Stimulated activated CD8-positive, alpha-beta memory T cell treated with anti-CD3 and anti-CD28 coated beads, Interleukin-7, amount 100 ng/mL, for 24 hours (primary cell): ENCODE data around the gene ST3GAL4.

Experiments used
- DNase-seq: peaks from one replicate; pipeline ENCODE4 v3.0.0-alpha.2; 2020; ENCODE audit warnings: low read depth

The ST3GAL4 gene

DNA sequence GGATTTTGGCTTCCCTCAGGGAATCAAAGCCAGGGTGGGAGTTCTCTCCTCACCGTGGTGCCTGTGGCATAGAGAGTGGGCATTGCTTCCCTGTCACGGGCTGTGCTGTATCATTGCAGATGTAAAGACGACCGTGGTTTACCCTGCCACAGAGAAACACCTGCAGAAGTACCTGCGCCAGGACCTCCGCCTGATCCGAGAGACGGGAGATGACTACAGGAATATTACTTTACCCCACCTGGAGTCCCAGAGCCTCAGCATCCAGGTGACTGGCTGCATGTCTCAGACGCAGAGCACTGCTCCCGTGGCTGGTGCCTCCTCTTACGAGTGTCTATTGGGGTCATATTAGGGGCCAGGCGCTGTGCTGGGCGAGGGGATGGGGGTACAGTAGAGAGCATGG is 24.2 kb upstream of the ST3GAL4 start:
- no peak for DNase-seq

- no peak for DNase-seq
These were observed 23.2 kb upstream of the ST3GAL4 start for GRCh38 chr11:126332221-126332711.

GRCh38 chr11:126333142-126333541 is 22.3 kb upstream of the ST3GAL4 start:
- DNase-seq = no peak

DNA sequence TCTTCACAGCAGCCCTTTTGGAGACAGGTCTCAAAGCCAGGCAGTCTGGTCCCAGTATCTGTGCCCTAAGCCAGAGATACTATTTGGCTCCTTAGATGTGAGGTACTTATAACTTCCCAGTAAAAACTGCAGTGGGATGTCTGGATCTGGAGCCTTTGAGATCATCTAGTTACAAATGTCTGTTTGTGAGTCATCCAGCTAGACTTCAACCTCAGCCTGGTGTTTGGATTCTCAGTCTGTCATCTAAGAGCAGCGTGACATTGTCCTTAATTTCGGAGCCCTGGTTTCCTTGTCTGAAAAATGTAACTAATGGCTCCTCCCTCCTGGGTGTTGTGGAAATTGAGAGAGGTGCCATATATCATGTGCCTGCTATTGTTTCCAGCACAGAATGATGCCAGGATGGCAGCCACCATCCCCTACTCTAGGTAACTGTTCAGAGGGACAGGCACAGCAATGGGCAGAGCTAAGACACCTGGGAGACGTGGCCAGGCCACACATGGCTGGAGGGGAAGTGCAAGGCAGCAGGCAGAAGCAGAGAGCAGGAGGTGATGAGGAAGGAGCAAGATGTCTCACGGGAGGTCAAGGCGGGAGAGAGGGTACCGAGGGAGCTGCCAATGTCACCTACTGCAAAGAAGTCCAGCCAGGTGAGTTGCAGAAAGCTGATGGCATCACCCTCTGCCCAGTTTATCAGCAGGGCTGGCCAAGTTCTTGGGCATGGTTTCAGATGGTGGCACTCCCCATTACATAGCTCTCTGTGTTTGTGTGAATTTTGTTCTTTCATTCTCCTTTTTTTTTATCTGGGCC is 20.6 kb upstream of the ST3GAL4 start:
- no peak for DNase-seq

GRCh38 chr11:126335463-126335760 is 20.1 kb upstream of the ST3GAL4 start:
- no peak for DNase-seq

DNA sequence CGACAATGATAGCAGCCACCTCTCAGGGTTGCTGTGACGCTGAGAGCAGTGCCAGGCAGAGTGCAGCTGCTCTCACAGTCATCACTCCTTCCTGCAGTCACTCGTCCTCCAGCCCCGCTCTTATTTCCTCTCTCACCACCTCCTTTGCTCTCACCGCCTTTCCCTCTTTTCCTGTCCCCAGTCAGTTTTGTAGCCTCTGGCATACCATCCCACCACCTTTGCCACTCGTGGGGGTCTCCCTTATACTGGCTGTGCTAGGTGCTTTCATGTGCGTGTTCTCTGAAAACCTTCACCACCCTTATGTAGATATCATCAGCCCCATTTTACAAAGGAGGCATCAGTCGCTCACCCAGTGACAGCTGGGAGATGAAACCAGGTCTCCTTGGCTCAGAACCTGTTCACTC is 19.3 kb upstream of the ST3GAL4 start:
- no peak for DNase-seq

DNA sequence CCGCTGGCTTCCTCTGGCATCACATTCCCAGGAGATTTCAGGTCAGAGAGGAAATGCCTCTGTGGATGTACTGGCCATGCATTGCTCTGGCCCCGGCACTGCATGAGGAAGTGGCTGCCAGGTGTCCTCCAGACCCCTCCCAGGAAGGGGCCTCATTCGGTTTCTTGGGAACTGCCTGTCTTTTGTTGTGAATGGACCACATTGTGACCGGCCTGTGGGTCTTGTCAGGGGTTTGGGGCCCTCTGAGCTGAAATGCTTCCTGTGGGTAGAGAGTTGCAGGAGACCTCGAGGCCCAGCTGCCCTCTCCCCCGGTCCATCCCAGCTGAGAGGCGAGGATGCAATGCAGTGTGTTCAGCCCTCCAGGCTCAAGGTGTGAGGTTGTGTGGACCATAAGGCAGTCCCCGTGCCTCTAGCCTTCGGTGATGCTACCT is 18.8 kb upstream of the ST3GAL4 start:
- no peak for DNase-seq

- DNase-seq = no peak
These were observed 18.4 kb upstream of the ST3GAL4 start for GRCh38 chr11:126337126-126337473.

DNA sequence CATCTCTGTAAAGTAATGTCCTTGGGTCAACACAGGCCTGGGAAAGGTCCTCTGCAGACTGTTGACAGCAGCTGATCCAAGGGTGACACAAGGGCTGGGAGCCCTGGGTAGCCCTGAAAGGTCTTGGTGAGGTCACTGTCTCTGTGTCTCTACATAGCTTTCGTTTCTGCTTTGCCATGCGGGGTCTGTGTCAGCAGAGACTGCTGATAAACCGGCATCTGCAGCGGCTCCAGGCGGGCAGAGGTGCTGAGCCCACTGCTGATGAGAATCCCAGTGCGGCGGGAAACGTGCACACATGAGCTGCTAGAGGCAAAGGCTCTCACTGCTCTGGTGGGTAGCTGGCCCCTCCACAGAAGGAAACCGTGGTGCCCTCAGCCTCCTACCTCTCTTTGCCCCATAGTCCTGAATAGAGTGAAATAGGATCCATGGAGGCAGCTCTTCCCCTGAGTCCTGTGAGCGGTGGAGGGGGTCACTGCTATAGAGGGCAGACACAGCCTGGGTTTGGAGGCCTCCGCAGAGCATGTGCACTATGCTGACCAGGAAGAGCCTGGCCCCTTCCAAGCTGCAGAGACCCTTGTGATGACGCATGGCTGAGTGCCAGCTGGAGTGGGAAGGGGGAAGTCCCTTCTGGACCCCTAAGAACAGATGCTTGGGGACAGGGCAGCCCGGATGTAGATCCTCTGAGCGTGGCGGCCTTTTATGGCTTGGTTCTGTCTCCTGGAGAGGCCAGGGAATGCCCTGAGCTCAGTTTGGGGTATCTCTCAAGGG is 17.8 kb upstream of the ST3GAL4 start:
- no peak for DNase-seq

- DNase-seq = no peak
These were observed 17.0 kb upstream of the ST3GAL4 start for GRCh38 chr11:126338346-126339055.

GRCh38 chr11:126339073-126339862 is 16.2 kb upstream of the ST3GAL4 start:
- no peak for DNase-seq

DNA sequence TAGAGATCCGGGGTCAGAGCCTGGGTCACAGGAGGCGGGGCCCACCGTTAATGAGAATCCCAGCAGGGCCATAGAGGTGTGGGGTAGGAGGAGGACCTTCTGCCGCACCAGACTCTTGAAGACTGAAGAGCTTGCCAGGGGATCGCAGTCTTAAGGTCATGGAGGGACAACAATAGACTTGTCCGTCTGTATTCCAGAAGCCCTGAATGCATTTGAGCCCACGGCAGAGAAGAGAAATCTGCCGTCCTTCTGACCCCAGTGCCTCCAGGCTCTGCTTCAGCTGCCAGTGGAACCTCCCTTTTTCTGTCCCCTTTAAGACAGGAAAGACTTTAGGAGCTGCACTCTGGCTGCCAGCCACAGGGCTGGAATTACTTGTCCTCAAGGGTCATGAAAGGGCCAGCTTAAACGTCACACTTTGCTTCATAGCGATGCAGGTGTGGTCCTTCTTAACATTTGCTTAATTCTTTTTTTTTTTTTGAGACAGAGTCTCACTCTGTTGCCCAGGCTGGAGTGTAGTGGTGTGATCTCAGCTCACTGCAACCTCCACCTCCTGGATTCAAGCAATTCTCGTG is 15.5 kb upstream of the ST3GAL4 start:
- no peak for DNase-seq

- no peak for DNase-seq
These were observed 14.4 kb upstream of the ST3GAL4 start for GRCh38 chr11:126340960-126341606.

- DNase-seq = no peak
These were observed 13.7 kb upstream of the ST3GAL4 start for GRCh38 chr11:126341760-126342161.

DNA sequence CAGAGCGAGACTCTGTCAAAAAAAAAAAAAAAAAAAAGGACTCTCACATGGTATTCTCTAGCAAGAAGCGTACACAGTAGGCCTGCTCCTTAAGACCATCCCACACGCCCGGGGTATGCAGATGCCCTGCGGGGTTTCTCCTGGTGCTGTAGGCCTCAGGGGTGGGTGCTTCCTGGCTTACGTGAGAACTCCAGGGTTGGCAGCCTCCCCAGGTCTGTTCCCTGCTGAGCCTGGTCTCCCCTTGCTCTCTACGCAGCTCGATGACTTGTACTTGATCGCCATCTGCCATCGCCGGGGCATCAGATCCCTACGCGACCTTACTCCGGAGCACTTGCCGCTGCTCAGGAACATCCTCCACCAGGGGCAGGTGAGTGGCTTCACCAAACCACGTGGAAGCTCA is 12.4 kb upstream of the ST3GAL4 start:
- no peak for DNase-seq

- DNase-seq = no peak
These were observed 11.1 kb upstream of the ST3GAL4 start for GRCh38 chr11:126344141-126345080.

DNA sequence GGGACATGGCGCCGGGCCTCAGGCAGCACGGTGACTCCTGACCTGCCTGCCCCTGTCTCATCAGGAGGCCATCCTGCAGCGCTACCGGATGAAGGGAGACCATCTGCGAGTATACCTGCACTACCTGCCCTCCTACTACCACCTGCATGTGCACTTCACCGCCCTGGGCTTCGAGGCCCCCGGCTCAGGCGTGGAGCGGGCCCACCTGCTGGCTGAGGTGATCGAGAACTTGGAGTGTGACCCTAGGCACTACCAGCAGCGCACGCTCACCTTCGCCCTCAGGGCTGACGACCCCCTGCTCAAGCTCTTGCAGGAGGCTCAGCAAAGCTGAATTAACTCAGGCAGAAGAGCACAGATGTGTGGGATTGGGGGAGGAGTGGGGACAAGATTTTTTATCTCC is 10.2 kb upstream of the ST3GAL4 start:
- no peak for DNase-seq

- no peak for DNase-seq
These were observed 9.5 kb upstream of the ST3GAL4 start for GRCh38 chr11:126345759-126346585.

GRCh38 chr11:126346586-126346940 is 8.9 kb upstream of the ST3GAL4 start:
- DNase-seq = no peak
